ENCODE measurements around the gene PLS3. TPM values are rescaled to one million over a fixed set of nuclear protein-coding genes. Genes with fewer than 3 reads are reported as not detected.
A peak's percentile ranks its signal among the peaks of the same experiment; 100 is the strongest.

Gene PLS3
- total RNA-seq, 1 donor from 2014 or later, result 42.7 TPM

GRCh38 chrX:115652221-115652620 lies 91.2 kb downstream of the PLS3 start:
- H3K36me3 ChIP-seq, result peaks cover 24% of the 10 kb centered on the region
- TF ChIP-seq CTCF (IDR thresholded peaks at IDR 0.05; ENCODE audit: borderline replicate concordance), result no peak
- H3K9me3 ChIP-seq (replicated peaks), result no peaks in the 10 kb centered on the region
- no peak overlapping the region for H3K27ac ChIP-seq (replicated peaks)
- intact Hi-C loops (cut with micrococcal nuclease), result no loop called here
- no peaks in the 10 kb centered on the region for H3K27me3 ChIP-seq (ENCODE audit: low read depth)
- H3K4me3 ChIP-seq, result no peak overlapping the region
- DNase-seq, result no peak
- H3K4me1 ChIP-seq, result peaks cover 21% of the 10 kb centered on the region

- intact Hi-C loops (cut with micrococcal nuclease), result no loop called here
- H3K27ac ChIP-seq (replicated peaks), result no peak overlapping the region
- no peak for DNase-seq
- H3K4me1 ChIP-seq, result no peaks in the 10 kb centered on the region
- TF ChIP-seq CTCF (IDR thresholded peaks at IDR 0.05; ENCODE audit: borderline replicate concordance), result no peak
- no peaks in the 10 kb centered on the region for H3K9me3 ChIP-seq (replicated peaks)
- H3K4me3 ChIP-seq, result no peak overlapping the region
- no peaks in the 10 kb centered on the region for H3K36me3 ChIP-seq
- H3K27me3 ChIP-seq (ENCODE audit: low read depth), result no peaks in the 10 kb centered on the region
Observed at GRCh38 chrX:115665122-115665521, 104.1 kb downstream of the PLS3 start.

- H3K4me1 ChIP-seq, result no peaks in the 10 kb centered on the region
- intact Hi-C loops (cut with micrococcal nuclease), result no loop called here
- no peak for DNase-seq
- H3K36me3 ChIP-seq, result no peaks in the 10 kb centered on the region
- H3K27ac ChIP-seq (replicated peaks), result no peak overlapping the region
- TF ChIP-seq CTCF (IDR thresholded peaks at IDR 0.05; ENCODE audit: borderline replicate concordance), result peak; percentile 50
- no peaks in the 10 kb centered on the region for H3K27me3 ChIP-seq (ENCODE audit: low read depth)
- H3K9me3 ChIP-seq (replicated peaks), result no peaks in the 10 kb centered on the region
- no peak overlapping the region for H3K4me3 ChIP-seq
Observed at GRCh38 chrX:115679460-115679859, 118.5 kb downstream of the PLS3 start.

- Histone ChIP-seq H3K9me3 (replicated peaks) (no peaks in the 10 kb centered on the region), H3K4me3 (no peak overlapping the region), H3K27me3 (ENCODE audit: low read depth) (no peaks in the 10 kb centered on the region), H3K27ac (replicated peaks) (no peak overlapping the region), H3K4me1 (no peaks in the 10 kb centered on the region), H3K36me3 (no peaks in the 10 kb centered on the region)
- no peak for DNase-seq
- no peak for TF ChIP-seq CTCF (IDR thresholded peaks at IDR 0.05; ENCODE audit: borderline replicate concordance)
- intact Hi-C loops (cut with micrococcal nuclease), result no loop called here
Observed at GRCh38 chrX:115687595-115687994, 126.6 kb downstream of the PLS3 start.

GRCh38 chrX:115689931-115690330 lies 129.0 kb downstream of the PLS3 start:
- Histone ChIP-seq H3K9me3 (replicated peaks) (no peaks in the 10 kb centered on the region), H3K27me3 (ENCODE audit: low read depth) (no peaks in the 10 kb centered on the region), H3K27ac (replicated peaks) (no peak overlapping the region), H3K36me3 (no peaks in the 10 kb centered on the region), H3K4me1 (no peaks in the 10 kb centered on the region), H3K4me3 (no peak overlapping the region)
- no peak for DNase-seq
- intact Hi-C loops (cut with micrococcal nuclease), result no loop called here
- TF ChIP-seq CTCF (IDR thresholded peaks at IDR 0.05; ENCODE audit: borderline replicate concordance), result no peak
